A673 (cell line): ENCODE results near the gene MAP3K3. TPM values are rescaled to one million over a fixed set of nuclear protein-coding genes. Genes with fewer than 3 reads are reported as not detected.

ENCODE experiments used
- BruUV-seq: library from RNA; stranded (reverse); fragments of 400-500 nt; replicated peaks from 2 replicates; lab custom pipeline; 2021; lab: Mats Ljungman, UMichigan
- CTCF ChIA-PET: fragments of 300-600 bp; sonication (Branson Sonifier 250); formaldehyde crosslinking; loops from one replicate; lab custom pipeline; 2022; ENCODE audit warnings: antibody characterized with exemption; lab: Charles Lee
- POLR2A ChIA-PET: fragments of 300-600 bp; sonication (Branson Sonifier 250); formaldehyde crosslinking; loops from one replicate; lab custom pipeline; 2022; ENCODE audit warnings: antibody characterized with exemption; ENCODE audit not compliant: low non-redundant PET; lab: Charles Lee
- DNase-seq: peaks from one replicate; pipeline ENCODE4 v3.0.0-alpha.2; 2015; ENCODE audit warnings: low spot score
- H3K27ac ChIP-seq: fragments of 200-600 bp; sonication (generic); 2 replicates; pipeline ENCODE4 v1.5.1; 2016; ENCODE audit warnings: mixed run types, low read depth, mild to moderate bottlenecking, mixed read lengths, antibody characterized with exemption, low read length; ENCODE audit not compliant: poor library complexity, severe bottlenecking
- H3K27me3 ChIP-seq: fragments of 200-600 bp; sonication (generic); replicated peaks from 2 replicates; pipeline ENCODE4 v1.6.1; 2017; ENCODE audit warnings: mixed run types, low read depth, mild to moderate bottlenecking, mixed read lengths, antibody characterized with exemption, low read length; ENCODE audit not compliant: insufficient read depth, poor library complexity
- H3K36me3 ChIP-seq: fragments of 200-600 bp; sonication (generic); 2 replicates; pipeline ENCODE4 v1.6.1; 2016; ENCODE audit warnings: mixed run types, mild to moderate bottlenecking, mixed read lengths, antibody characterized with exemption, low read length; ENCODE audit not compliant: insufficient read depth, poor library complexity, severe bottlenecking
- H3K4me1 ChIP-seq: fragments of 200-600 bp; sonication (generic); 2 replicates; pipeline ENCODE4 v1.6.1; 2017; ENCODE audit warnings: mixed run types, mild to moderate bottlenecking, mixed read lengths, antibody characterized with exemption, low read length; ENCODE audit not compliant: insufficient read depth, poor library complexity, severe bottlenecking
- H3K4me3 ChIP-seq: fragments of 200-600 bp; sonication (generic); 2 replicates; pipeline ENCODE4 v1.5.1; 2016; ENCODE audit warnings: low read depth, mixed run types, mild to moderate bottlenecking, mixed read lengths, low read length; ENCODE audit not compliant: poor library complexity, severe bottlenecking
- H3K9me3 ChIP-seq: fragments of 200-600 bp; sonication (generic); 2 replicates; pipeline ENCODE4 v1.6.1; 2016; ENCODE audit warnings: mixed run types, low read depth, mild to moderate bottlenecking, mixed read lengths, antibody characterized with exemption, low read length; ENCODE audit not compliant: poor library complexity, severe bottlenecking
- CTCF ChIP-seq: fragments of 300-800, 200-600 bp; sonication (generic); conservative IDR thresholded peaks from 2 replicates; pipeline ENCODE4 v1.5.1; 2017; ENCODE audit warnings: low read depth, mild to moderate bottlenecking, antibody characterized with exemption, low read length, moderate library complexity, mixed read lengths
- EZH2 ChIP-seq: fragments of 200-600 bp; sonication (generic); IDR thresholded peaks from 2 replicates; pipeline ENCODE4 v1.6.1; 2017; ENCODE audit warnings: borderline replicate concordance, low read depth, mild to moderate bottlenecking, mixed read lengths, antibody characterized with exemption, low read length; ENCODE audit not compliant: poor library complexity, severe bottlenecking
- intact Hi-C: fragments of 100-400 bp; cut with micrococcal nuclease; formaldehyde crosslinking; loops from one replicate; pipeline ENCODE4 v1.10.0; 2022; ENCODE audit not compliant: unreplicated experiment
- total RNA-seq: library from RNA; stranded (reverse); gene quantifications from 2 replicates; pipeline ENCODE4 v1.2.3, GENCODE V29; 2021

Gene MAP3K3
- total RNA-seq, 1 experiment from 2014 or later, result 25.9 TPM

GRCh38 chr17:63640038-63640437 is 17.8 kb downstream of the MAP3K3 start:
- Histone ChIP-seq H3K9me3 (no peaks in the 10 kb centered on the region), H3K36me3 (peaks cover 4% of the 10 kb centered on the region), H3K27ac (no peak overlapping the region), H3K4me1 (peaks cover 11% of the 10 kb centered on the region), H3K4me3 (no peak overlapping the region), H3K27me3 (no peaks in the 10 kb centered on the region)
- no peak for TF ChIP-seq CTCF
- ChIA-PET POLR2A (no interaction called here), CTCF (interaction anchor here (0.6 kb wide), 1 partner anchor 493 kb away, joined by 3 read pairs; no protein-coding TSS in a partner anchor)
- BruUV-seq, result no TSS peak
- intact Hi-C loops, result no loop called here
- DNase-seq, result no peak

DNA sequence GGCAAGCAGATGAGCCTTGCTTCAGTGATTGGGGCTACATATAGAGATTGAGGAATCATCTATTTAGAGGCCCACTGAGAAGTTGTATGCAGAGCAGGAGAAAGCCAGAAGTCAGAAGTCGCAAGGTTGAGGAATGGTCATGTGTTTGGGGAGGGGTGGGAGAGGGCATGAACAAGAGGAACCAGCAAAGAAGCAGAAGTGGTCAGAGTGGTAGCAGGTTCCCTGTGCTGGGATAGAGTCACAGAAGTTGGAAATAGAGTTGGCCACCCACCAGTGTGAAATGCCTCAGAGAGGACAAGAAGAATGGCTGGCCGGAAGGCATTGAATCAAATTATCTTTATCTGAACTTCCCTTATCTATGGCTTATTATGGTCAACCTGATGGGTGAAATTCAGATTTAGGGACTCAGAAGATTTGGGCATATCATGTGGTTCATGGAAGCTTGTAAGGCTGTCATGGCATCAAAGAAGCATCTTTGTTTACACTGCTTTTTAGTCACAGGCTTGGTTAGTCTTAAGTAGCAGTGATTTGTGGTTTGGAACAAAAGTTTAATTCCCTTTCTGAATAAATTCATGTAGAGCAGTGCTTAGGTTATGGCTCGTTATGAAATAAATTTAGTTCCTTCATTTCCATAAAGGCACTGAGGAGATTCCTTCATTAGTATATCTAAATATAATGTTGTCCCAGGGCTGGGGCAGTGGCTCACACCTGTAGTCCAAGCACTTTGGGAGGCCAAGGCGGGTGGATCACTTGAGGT is 19.7 kb downstream of the MAP3K3 start:
- Histone ChIP-seq H3K4me1 (no peaks in the 10 kb centered on the region), H3K27ac (no peak overlapping the region), H3K9me3 (no peaks in the 10 kb centered on the region), H3K36me3 (no peaks in the 10 kb centered on the region), H3K4me3 (no peak overlapping the region), H3K27me3 (no peaks in the 10 kb centered on the region)
- POLR2A ChIA-PET, result no interaction called here
- no peak for TF ChIP-seq EZH2
- TF ChIP-seq CTCF, result no peak
- DNase-seq, result no peak
- CTCF ChIA-PET, result no interaction called here
- no TSS peak for BruUV-seq
- intact Hi-C loops, result no loop called here

- TF ChIP-seq CTCF (no peak), EZH2 (no peak)
- H3K27ac ChIP-seq, result no peak overlapping the region
- DNase-seq, result no peak
- intact Hi-C loops, result no loop called here
- ChIA-PET CTCF (no interaction called here), POLR2A (no interaction called here)
- BruUV-seq, result no TSS peak
- H3K4me3 ChIP-seq, result no peak overlapping the region
- H3K36me3 ChIP-seq, result no peaks in the 10 kb centered on the region
- H3K27me3 ChIP-seq, result no peaks in the 10 kb centered on the region
- H3K4me1 ChIP-seq, result no peaks in the 10 kb centered on the region
- no peaks in the 10 kb centered on the region for H3K9me3 ChIP-seq
Observed at GRCh38 chr17:63644846-63645245, 22.6 kb downstream of the MAP3K3 start.
